Measurements from ENCODE around the gene SOX15. TPM values are rescaled to one million over a fixed set of nuclear protein-coding genes. Genes with fewer than 3 reads are reported as not detected.

Gene SOX15
- total and polyA plus RNA-seq, 2 of the 13 experiments (the other 11 are each of a cell fraction or from before 2014, with no cell fraction given), result 0.07 to 0.18 TPM

- no TSS peak for BruUV-seq (replicated peaks)
- peak overlapping the region in 2 of 3 experiments; percentile 13 to 39; a peak in 2 of 6 replicates for H3K4me3 ChIP-seq (replicated peaks in 1 of 3; ENCODE audit: insufficient read depth in 1 of 3, low read depth in 2 of 3, low read length in 3 of 3)
- H3K27ac ChIP-seq (ENCODE audit: extremely low read length, insufficient read depth, low read length), result peak overlapping the region; percentile 30
- no peaks in the 10 kb centered on the region for H3K9me3 ChIP-seq (ENCODE audit: low read length)
- H2AFZ ChIP-seq (ENCODE audit: low read length), result no peak overlapping the region
- no peaks in the 10 kb centered on the region for H3K27me3 ChIP-seq (ENCODE audit: control insufficient read depth in 1 of 2, insufficient read depth in 2 of 2, low read length in 2 of 2)
- no peaks in the 10 kb centered on the region for H3K36me3 ChIP-seq (replicated peaks in 1 of 2; ENCODE audit: control insufficient read depth in 1 of 2, insufficient read depth in 2 of 2, low read length in 2 of 2)
- H3K9ac ChIP-seq (ENCODE audit: insufficient read depth, low read depth, low read length), result 0 out of 2 replicates have a peak overlapping the region, but pooled peaks have one; percentile 8
- H3K4me1 ChIP-seq (ENCODE audit: insufficient read depth, low read length), result peaks cover 53% of the 10 kb centered on the region
- H3K79me2 ChIP-seq (ENCODE audit: insufficient read depth, low read length), result no peaks in the 10 kb centered on the region
- ATAC-seq (peak; percentile 58), FAIRE-seq (peak; percentile 93), DNase-seq (ENCODE audit: low spot score) (peak; percentile 70)
- WGBS (ENCODE audit: low lambda C conversion rate), result 0% methylated on average over 4 of the region's 4 CpGs
- no peaks in the 10 kb centered on the region for H4K20me1 ChIP-seq (ENCODE audit: insufficient read depth, low read length)
- CTCF ChIA-PET (ENCODE audit: low intra/inter-chr PET ratio, low total read pairs), result no interaction called here
- peak overlapping the region; percentile 65 for H3K4me2 ChIP-seq (ENCODE audit: low read depth, low read length)
- intact Hi-C loops (cut with micrococcal nuclease; ENCODE audit: unreplicated experiment) (no loop called here), in situ Hi-C loops (cut with HindIII; ENCODE audit: extremely low pct_ligation_motif_present, low pct_unique_long_range_greater_than_20kb) (no loop called here)
- POLR2A ChIA-PET, result interaction anchor here (1.1 kb wide), 1 partner anchor 9 kb away, joined by 10 read pairs; no protein-coding TSS in a partner anchor
- TF ChIP-seq, protein P1, sequence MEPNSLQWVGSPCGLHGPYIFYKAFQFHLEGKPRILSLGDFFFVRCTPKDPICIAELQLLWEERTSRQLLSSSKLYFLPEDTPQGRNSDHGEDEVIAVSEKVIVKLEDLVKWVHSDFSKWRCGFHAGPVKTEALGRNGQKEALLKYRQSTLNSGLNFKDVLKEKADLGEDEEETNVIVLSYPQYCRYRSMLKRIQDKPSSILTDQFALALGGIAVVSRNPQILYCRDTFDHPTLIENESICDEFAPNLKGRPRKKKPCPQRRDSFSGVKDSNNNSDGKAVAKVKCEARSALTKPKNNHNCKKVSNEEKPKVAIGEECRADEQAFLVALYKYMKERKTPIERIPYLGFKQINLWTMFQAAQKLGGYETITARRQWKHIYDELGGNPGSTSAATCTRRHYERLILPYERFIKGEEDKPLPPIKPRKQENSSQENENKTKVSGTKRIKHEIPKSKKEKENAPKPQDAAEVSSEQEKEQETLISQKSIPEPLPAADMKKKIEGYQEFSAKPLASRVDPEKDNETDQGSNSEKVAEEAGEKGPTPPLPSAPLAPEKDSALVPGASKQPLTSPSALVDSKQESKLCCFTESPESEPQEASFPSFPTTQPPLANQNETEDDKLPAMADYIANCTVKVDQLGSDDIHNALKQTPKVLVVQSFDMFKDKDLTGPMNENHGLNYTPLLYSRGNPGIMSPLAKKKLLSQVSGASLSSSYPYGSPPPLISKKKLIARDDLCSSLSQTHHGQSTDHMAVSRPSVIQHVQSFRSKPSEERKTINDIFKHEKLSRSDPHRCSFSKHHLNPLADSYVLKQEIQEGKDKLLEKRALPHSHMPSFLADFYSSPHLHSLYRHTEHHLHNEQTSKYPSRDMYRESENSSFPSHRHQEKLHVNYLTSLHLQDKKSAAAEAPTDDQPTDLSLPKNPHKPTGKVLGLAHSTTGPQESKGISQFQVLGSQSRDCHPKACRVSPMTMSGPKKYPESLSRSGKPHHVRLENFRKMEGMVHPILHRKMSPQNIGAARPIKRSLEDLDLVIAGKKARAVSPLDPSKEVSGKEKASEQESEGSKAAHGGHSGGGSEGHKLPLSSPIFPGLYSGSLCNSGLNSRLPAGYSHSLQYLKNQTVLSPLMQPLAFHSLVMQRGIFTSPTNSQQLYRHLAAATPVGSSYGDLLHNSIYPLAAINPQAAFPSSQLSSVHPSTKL (CRISPR knock-in tag; IDR thresholded peaks at IDR 0.05), result peak; percentile 58
- TF ChIP-seq SALL1 (CRISPR knock-in tag; IDR thresholded peaks at IDR 0.05) (peak; percentile 63; the same call in 1 of the 2 replicates), ZNF292 (CRISPR knock-in tag; IDR thresholded peaks at IDR 0.05; ENCODE audit: borderline replicate concordance, low read depth) (peak; percentile 78; the same call in 1 of the 2 replicates), ZFP62 (CRISPR knock-in tag; IDR thresholded peaks at IDR 0.05) (no peak), TEAD3 (CRISPR knock-in tag; optimal IDR thresholded peaks at IDR 0.05; ENCODE audit: borderline replicate concordance) (peak; percentile 91), KMT2B (CRISPR knock-in tag; IDR thresholded peaks at IDR 0.05) (0 out of 2 replicates have a peak, but pooled peaks have one; percentile 38), ZNF280D (CRISPR knock-in tag; IDR thresholded peaks at IDR 0.05) (no peak), BRD4 (CRISPR knock-in tag; IDR thresholded peaks at IDR 0.05) (no peak), ZNF281 (CRISPR knock-in tag; IDR thresholded peaks at IDR 0.05; ENCODE audit: borderline replicate concordance) (peak; percentile 98)
These were observed 38.5 kb downstream of the SOX15 start for GRCh38 chr17:7551396-7551795.

Data from HepG2 (cell line).